Fibroblast of the aortic adventitia (primary cell): ENCODE data around the gene CAMKK2. TPM values are rescaled to one million over a fixed set of nuclear protein-coding genes. Genes with fewer than 3 reads are reported as not detected.

Experiments
- DNase-seq: peaks from one replicate; pipeline ENCODE4 v3.0.0-alpha.2; 2010; ENCODE audit warnings: low read depth
- H3K4me3 ChIP-seq: 2 replicates; pipeline ENCODE4 v1.5.1; 2011; ENCODE audit warnings: low read depth, mild to moderate bottlenecking, control low read depth, low read length, moderate library complexity
- CTCF ChIP-seq: IDR thresholded peaks from 2 replicates; pipeline ENCODE4 v1.5.1; 2011; ENCODE audit warnings: mild to moderate bottlenecking, low read length, control low read depth, inconsistent platforms; ENCODE audit not compliant: insufficient read depth
- total RNA-seq: library from RNA; depleted of rRNA; stranded (reverse); fragments of >200 nt; gene quantifications from 2 replicates; pipeline ENCODE4 v1.2.3, GENCODE V29; 2012; ENCODE audit warnings: low replicate concordance

CAMKK2 gene
- total RNA-seq, 1 donor = 23.8 TPM

- DNase-seq = no peak
- TF ChIP-seq CTCF = no peak
- H3K4me3 ChIP-seq = no peak overlapping the region
These were observed 18.1 kb downstream of the CAMKK2 start for GRCh38 chr12:121278169-121279070.

DNA sequence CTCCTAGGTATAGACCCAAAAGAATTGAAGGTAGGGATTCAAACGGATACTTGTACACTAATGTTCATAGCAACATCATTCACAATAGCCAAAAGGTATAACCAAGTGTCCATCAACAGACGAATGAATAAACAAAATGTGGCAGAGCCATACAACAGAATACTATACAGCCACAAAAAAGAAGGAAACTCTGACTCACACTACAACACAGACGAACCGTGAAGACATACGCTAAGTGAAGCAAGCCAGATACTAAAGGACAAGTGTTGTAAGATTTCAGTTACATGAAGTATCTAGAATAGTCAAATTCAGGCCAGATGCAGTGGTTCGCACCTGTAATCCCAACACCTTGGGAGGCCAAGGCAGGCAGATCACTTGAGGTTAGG, 19.1 kb downstream of the CAMKK2 start:
- TF ChIP-seq CTCF = no peak
- DNase-seq = no peak
- H3K4me3 ChIP-seq = no peak overlapping the region

- DNase-seq = no peak
- no peak for TF ChIP-seq CTCF
- H3K4me3 ChIP-seq = no peak overlapping the region
These were observed 22.3 kb downstream of the CAMKK2 start for GRCh38 chr12:121274036-121274763.

DNA sequence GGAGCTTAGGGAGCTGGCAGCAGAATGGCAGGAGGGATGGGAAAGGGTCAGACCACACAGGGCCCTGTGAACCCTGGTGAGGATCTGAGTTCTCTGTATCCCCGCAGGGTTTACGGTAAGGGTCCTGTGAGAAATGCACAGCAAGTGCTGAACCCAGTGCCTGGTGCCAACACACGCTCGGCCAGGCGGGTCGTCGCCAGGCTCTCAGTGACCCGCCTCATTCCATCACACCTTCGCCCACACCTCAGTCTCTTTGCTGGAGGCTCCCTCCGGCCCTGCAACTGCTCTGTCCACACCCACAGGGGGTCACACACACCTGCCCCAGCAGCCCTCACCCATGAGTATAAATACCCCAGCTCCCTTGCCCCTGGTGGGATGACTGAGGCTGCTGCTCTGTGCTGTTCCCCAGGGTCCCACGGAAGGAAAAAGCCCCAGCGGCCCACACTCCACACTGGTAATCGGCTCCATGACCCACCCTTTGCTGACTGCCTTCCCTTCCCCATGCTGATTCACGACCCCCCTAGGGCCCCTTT, 23.1 kb downstream of the CAMKK2 start:
- no peak overlapping the region for H3K4me3 ChIP-seq
- DNase-seq = no peak
- TF ChIP-seq CTCF = no peak

GRCh38 chr12:121267822-121268221, 28.7 kb downstream of the CAMKK2 start:
- no peak overlapping the region for H3K4me3 ChIP-seq
- no peak for TF ChIP-seq CTCF
- no peak for DNase-seq

DNA sequence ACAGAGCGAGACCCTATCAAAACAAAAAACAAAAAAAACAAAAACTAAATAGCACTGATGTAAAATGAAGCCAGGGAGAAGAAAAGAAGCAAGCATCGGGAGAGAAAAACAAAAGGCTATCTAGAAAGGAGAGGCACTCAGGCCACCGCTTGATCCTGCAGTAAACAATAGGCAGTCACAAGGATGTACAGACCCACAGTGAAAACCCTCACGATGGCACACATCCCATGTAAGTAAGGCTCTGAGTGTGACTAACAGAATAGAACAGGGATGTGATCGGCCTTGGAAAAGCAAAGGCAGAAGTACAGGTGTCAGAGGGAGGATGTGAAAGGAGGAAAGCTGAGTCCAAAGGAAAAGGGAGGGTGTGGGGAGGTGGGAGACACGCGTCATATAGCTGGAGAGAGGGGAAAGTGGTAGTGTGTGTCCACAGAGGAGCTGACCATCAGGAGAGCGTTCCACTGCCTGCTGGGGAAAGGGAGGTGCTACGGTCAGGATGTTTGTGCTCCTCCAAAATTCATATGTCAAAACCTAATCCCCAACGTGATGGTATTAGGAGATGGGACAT, 31.5 kb downstream of the CAMKK2 start:
- no peak for DNase-seq
- TF ChIP-seq CTCF = no peak
- H3K4me3 ChIP-seq = no peak overlapping the region
